Smooth muscle cell (in vitro differentiated cells): ENCODE measurements around the gene MYO19. TPM values are rescaled to one million over a fixed set of nuclear protein-coding genes. Genes with fewer than 3 reads are reported as not detected.

Source experiments
- DNase-seq: peaks from one replicate; lab custom pipeline; 2025; ENCODE audit not compliant: unreplicated experiment; lab: John Stamatoyannopoulos, UW
- H2AFZ ChIP-seq: fragments of 200-600 bp; sonication (generic); 2 replicates; pipeline ENCODE4 v1.6.0; 2016; ENCODE audit warnings: antibody characterized with exemption, low read depth, mild to moderate bottlenecking
- H3F3A ChIP-seq: fragments of 200-600 bp; sonication (generic); 2 replicates; pipeline ENCODE4 v1.6.0; 2017; ENCODE audit warnings: antibody characterized with exemption, low read depth
- H3K27ac ChIP-seq: fragments of 200-600 bp; sonication (generic); 2 replicates; pipeline ENCODE4 v1.5.1; 2016; ENCODE audit warnings: low read depth, mild to moderate bottlenecking
- H3K27me3 ChIP-seq: fragments of 200-600 bp; sonication (generic); 2 replicates; pipeline ENCODE4 v1.6.1; 2016; ENCODE audit warnings: low read depth, mild to moderate bottlenecking
- H3K36me3 ChIP-seq: fragments of 200-600 bp; sonication (generic); 2 replicates; pipeline ENCODE4 v1.5.1; 2016; ENCODE audit warnings: low read depth
- H3K4me1 ChIP-seq: fragments of 200-600 bp; sonication (generic); 2 replicates; pipeline ENCODE4 v1.5.1; 2016; ENCODE audit warnings: low read depth
- H3K4me2 ChIP-seq: fragments of 200-600 bp; sonication (generic); 2 replicates; pipeline ENCODE4 v1.6.0; 2016; ENCODE audit warnings: mild to moderate bottlenecking
- H3K4me3 ChIP-seq: fragments of 200-600 bp; sonication (generic); 2 replicates; pipeline ENCODE4 v1.5.1; 2016; ENCODE audit warnings: mild to moderate bottlenecking
- H3K79me2 ChIP-seq: fragments of 200-600 bp; sonication (generic); 2 replicates; pipeline ENCODE4 v1.6.0; 2016; ENCODE audit warnings: low read depth, mild to moderate bottlenecking
- H3K9ac ChIP-seq: fragments of 200-600 bp; sonication (generic); 2 replicates; pipeline ENCODE4 v1.6.0; 2016; ENCODE audit warnings: low read depth
- H3K9me3 ChIP-seq: fragments of 200-600 bp; sonication (generic); replicated peaks from 2 replicates; pipeline ENCODE4 v1.5.1; 2016; ENCODE audit warnings: low read depth
- H4K20me1 ChIP-seq: fragments of 200-600 bp; sonication (generic); 2 replicates; pipeline ENCODE4 v1.6.0; 2016; ENCODE audit warnings: low read depth
- CTCF ChIP-seq: fragments of 200-600 bp; sonication (generic); IDR thresholded peaks from 2 replicates; pipeline ENCODE4 v1.5.1; 2017; ENCODE audit warnings: borderline replicate concordance, mild to moderate bottlenecking, antibody characterized with exemption; ENCODE audit not compliant: insufficient read depth, poor library complexity, severe bottlenecking
- WGBS: methylation state at CpG from one replicate; pipeline ENCODE4 v1.1.7; 2016; ENCODE audit warnings: low lambda C conversion rate; 5-methylcytosine and 5-hydroxymethylcytosine counted together
- polyA plus RNA-seq: library from polyadenylated mRNA; unstranded; fragments of >200 nt; fragmentation: Nextera tagmentation; extraction: Ambion mirVana; gene quantifications from 2 replicates; pipeline ENCODE4 v1.2.1, GENCODE V29; 2016
- total RNA-seq: library from RNA; depleted of rRNA; stranded (reverse); fragments of >200 nt; gene quantifications from 2 replicates; pipeline ENCODE4 v1.2.3, GENCODE V29; 2014

MYO19 gene
- total and polyA plus RNA-seq, 2 experiments from 2014 or later, result 20.4 to 34.8 TPM

GRCh38 chr17:36527621-36528250, 6.9 kb downstream of the MYO19 start:
- no peak for DNase-seq

DNA sequence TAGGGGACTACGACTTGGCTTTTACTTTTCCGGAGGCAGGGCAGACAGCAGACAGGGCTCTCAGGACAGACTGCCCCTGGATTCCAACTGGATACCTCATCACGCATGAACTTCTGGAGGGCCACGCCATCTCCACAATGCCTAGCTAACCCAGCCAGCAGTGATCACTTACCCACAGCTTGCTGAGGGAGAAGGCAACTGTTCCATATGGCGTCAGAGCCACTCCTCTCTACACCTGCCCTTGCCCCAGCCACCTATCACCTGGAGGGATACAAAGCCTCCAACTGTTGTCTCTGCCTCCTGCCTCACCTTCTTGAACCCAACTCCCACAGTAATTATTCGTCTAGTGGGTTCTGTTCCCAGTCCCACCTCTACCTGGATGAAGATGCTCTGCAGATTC, 8.8 kb downstream of the MYO19 start:
- no peaks in the 10 kb centered on the region for H3F3A ChIP-seq
- H3K4me3 ChIP-seq, result no peak overlapping the region
- TF ChIP-seq CTCF, result no peak
- H3K79me2 ChIP-seq, result no peaks in the 10 kb centered on the region
- no peak overlapping the region for H2AFZ ChIP-seq
- H3K4me1 ChIP-seq, result no peaks in the 10 kb centered on the region
- peaks cover 20% of the 10 kb centered on the region for H3K36me3 ChIP-seq
- no peaks in the 10 kb centered on the region for H4K20me1 ChIP-seq
- no peak overlapping the region for H3K27ac ChIP-seq
- no peaks in the 10 kb centered on the region for H3K9me3 ChIP-seq
- no peak overlapping the region for H3K4me2 ChIP-seq
- H3K9ac ChIP-seq, result no peak overlapping the region
- no peaks in the 10 kb centered on the region for H3K27me3 ChIP-seq
- DNase-seq, result no peak
- 95% methylated on average over 6 of the region's 6 CpGs for WGBS

More at GRCh38 chr17:36527621-36528250, 6.9 kb downstream of the MYO19 start:
- no peaks in the 10 kb centered on the region for H3K79me2 ChIP-seq
- H3F3A ChIP-seq, result no peaks in the 10 kb centered on the region
- H3K27ac ChIP-seq, result no peak overlapping the region
- no peaks in the 10 kb centered on the region for H3K4me1 ChIP-seq
- H3K36me3 ChIP-seq, result peaks cover 17% of the 10 kb centered on the region
- no peak overlapping the region for H3K4me2 ChIP-seq
- H3K4me3 ChIP-seq, result no peak overlapping the region
- no peaks in the 10 kb centered on the region for H3K27me3 ChIP-seq
- no peaks in the 10 kb centered on the region for H4K20me1 ChIP-seq
- no peak for TF ChIP-seq CTCF
- H3K9me3 ChIP-seq, result no peaks in the 10 kb centered on the region
- 97% methylated on average over 7 of the region's 7 CpGs for WGBS
- no peak overlapping the region for H2AFZ ChIP-seq
- no peak overlapping the region for H3K9ac ChIP-seq

GRCh38 chr17:36525113-36525512, 9.6 kb downstream of the MYO19 start:
- H3K36me3 ChIP-seq, result peaks cover 25% of the 10 kb centered on the region
- no peak for DNase-seq
- H3K4me1 ChIP-seq, result no peaks in the 10 kb centered on the region
- no peak overlapping the region for H3K27ac ChIP-seq
- H4K20me1 ChIP-seq, result no peaks in the 10 kb centered on the region
- H3K4me2 ChIP-seq, result no peak overlapping the region
- H3K4me3 ChIP-seq, result no peak overlapping the region
- no peaks in the 10 kb centered on the region for H3K9me3 ChIP-seq
- TF ChIP-seq CTCF, result no peak
- no peak overlapping the region for H3K9ac ChIP-seq
- no peaks in the 10 kb centered on the region for H3K79me2 ChIP-seq
- no peaks in the 10 kb centered on the region for H3K27me3 ChIP-seq
- 97% methylated on average over 2 of the region's 2 CpGs for WGBS
- no peak overlapping the region for H2AFZ ChIP-seq
- H3F3A ChIP-seq, result no peaks in the 10 kb centered on the region

DNA sequence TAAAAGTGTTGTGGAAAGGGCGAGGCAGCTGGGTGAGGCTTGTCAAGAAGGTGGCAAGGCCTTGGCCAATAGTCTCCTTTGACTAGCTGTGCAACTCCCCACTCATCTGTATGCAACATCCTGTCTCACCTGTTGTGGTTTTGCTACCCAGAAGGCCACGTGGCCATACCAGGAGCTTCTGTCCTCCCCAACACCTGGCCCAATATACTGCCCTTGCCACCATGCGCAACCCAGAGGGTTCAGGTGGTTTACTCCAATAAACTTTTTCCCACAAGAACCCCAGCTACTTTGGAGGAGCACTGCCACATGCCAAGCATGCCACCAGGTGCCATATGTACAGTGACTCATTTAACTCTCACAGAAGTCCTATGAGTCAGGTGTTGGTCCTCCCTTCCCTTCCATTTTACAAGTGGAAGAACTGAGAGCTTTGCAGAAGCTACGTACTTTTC, 10.2 kb downstream of the MYO19 start:
- TF ChIP-seq CTCF, result no peak
- Histone ChIP-seq H3K27me3 (no peaks in the 10 kb centered on the region), H3K9ac (no peak overlapping the region), H2AFZ (no peak overlapping the region), H3K4me3 (no peak overlapping the region), H3K9me3 (no peaks in the 10 kb centered on the region), H3K79me2 (no peaks in the 10 kb centered on the region), H3K36me3 (peaks cover 25% of the 10 kb centered on the region), H3K4me1 (no peaks in the 10 kb centered on the region), H3F3A (no peaks in the 10 kb centered on the region), H3K4me2 (no peak overlapping the region), H4K20me1 (no peaks in the 10 kb centered on the region), H3K27ac (no peak overlapping the region)
- no peak for DNase-seq
- 93% methylated on average over 4 of the region's 4 CpGs for WGBS
